ELF-1 (cell line): ENCODE results near the gene HOXA4.

ENCODE experiments used
- DNase-seq: peaks from one replicate; pipeline ENCODE4 v3.0.0-alpha.2; 2016; ENCODE audit warnings: low read depth, low spot score

HOXA4 gene

GRCh38 chr7:27095050-27095896, 35.3 kb downstream of the HOXA4 start:
- DNase-seq = peak; percentile 48

- peak; percentile 64 for DNase-seq
Measured at GRCh38 chr7:27094304-27095049, 36.1 kb downstream of the HOXA4 start.

- no peak for DNase-seq
Measured at GRCh38 chr7:27093184-27093895, 37.2 kb downstream of the HOXA4 start.

GRCh38 chr7:27092819-27093110, 37.8 kb downstream of the HOXA4 start:
- DNase-seq = no peak

- DNase-seq = peak; percentile 87
Measured at GRCh38 chr7:27091941-27092818, 38.4 kb downstream of the HOXA4 start.

- peak; percentile 47 for DNase-seq
Measured at GRCh38 chr7:27091105-27091504, 39.5 kb downstream of the HOXA4 start.

- DNase-seq = no peak
Measured at GRCh38 chr7:27088002-27088922, 42.3 kb downstream of the HOXA4 start.

- DNase-seq = no peak
Measured at GRCh38 chr7:27083646-27084045, 46.9 kb downstream of the HOXA4 start.

GRCh38 chr7:27082171-27082570, 48.4 kb downstream of the HOXA4 start:
- no peak for DNase-seq

GRCh38 chr7:27080844-27081436, 49.6 kb downstream of the HOXA4 start:
- peak; percentile 82 for DNase-seq

- no peak for DNase-seq
Measured at GRCh38 chr7:27079234-27079975, 51.2 kb downstream of the HOXA4 start.

GRCh38 chr7:27078616-27079233, 51.8 kb downstream of the HOXA4 start:
- no peak for DNase-seq
